Measurements from ENCODE around the gene DSTN.

DNA sequence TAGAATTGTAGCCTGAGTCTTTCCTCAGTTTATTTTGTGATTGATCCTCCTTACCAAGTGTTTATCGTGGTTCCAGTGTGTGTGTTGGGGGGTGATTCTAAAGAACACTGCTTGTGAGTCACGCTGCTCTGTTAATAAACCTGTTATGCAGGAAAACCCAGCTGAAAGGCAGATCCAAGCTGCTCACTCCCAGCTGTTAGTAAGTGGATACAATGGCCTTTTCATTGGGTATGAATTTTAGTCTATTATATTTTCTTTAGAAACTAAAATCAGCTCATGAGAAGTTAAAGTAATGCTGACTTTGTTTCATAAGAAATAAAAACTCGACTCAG lies 12.2 kb upstream of the DSTN start:
- TF ChIP-seq, protein P1, sequence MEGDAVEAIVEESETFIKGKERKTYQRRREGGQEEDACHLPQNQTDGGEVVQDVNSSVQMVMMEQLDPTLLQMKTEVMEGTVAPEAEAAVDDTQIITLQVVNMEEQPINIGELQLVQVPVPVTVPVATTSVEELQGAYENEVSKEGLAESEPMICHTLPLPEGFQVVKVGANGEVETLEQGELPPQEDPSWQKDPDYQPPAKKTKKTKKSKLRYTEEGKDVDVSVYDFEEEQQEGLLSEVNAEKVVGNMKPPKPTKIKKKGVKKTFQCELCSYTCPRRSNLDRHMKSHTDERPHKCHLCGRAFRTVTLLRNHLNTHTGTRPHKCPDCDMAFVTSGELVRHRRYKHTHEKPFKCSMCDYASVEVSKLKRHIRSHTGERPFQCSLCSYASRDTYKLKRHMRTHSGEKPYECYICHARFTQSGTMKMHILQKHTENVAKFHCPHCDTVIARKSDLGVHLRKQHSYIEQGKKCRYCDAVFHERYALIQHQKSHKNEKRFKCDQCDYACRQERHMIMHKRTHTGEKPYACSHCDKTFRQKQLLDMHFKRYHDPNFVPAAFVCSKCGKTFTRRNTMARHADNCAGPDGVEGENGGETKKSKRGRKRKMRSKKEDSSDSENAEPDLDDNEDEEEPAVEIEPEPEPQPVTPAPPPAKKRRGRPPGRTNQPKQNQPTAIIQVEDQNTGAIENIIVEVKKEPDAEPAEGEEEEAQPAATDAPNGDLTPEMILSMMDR (IDR thresholded peaks at IDR 0.05), result no peak
- TF ChIP-seq POLR2A (IDR thresholded peaks at IDR 0.05), result no peak

Data from Peyer's patch (tissue), 4 donors.